ENCODE data around the gene NIP7. TPM values are rescaled to one million over a fixed set of nuclear protein-coding genes. Genes with fewer than 3 reads are reported as not detected.

The NIP7 gene
- total RNA-seq, 1 donor from 2014 or later: 42.4 TPM

DNA sequence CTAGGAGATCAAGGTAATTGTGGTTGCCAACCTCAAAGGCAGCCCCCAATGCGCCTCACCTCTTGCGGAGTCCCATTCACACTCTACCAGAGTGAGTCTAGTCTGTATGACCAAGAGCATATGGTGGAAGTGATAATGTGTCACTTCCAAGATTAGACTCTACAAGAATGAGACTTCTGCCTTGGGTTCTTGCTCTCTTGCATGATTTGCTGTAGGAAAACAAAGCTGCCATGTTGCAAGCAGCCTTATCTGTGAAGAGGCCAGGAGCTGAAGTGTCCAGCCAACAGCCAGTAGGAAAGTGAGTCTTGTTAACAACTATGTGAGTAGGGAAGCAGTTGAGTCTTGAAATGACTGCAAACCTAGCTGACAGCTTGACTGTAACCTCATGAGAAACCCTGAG lies 42.8 kb downstream of the NIP7 start:
- Mint-ChIP-seq H3K27me3 (no peaks in the 10 kb centered on the region), H3K4me1 (peaks cover 57% of the 10 kb centered on the region), H3K9me3 (no peaks in the 10 kb centered on the region), H3K27ac (peak overlapping the region; percentile 66), H3K36me3 (ENCODE audit: low read depth) (peaks cover 57% of the 10 kb centered on the region), H3K4me3 (no peak overlapping the region)
- TF ChIP-seq, protein P1, sequence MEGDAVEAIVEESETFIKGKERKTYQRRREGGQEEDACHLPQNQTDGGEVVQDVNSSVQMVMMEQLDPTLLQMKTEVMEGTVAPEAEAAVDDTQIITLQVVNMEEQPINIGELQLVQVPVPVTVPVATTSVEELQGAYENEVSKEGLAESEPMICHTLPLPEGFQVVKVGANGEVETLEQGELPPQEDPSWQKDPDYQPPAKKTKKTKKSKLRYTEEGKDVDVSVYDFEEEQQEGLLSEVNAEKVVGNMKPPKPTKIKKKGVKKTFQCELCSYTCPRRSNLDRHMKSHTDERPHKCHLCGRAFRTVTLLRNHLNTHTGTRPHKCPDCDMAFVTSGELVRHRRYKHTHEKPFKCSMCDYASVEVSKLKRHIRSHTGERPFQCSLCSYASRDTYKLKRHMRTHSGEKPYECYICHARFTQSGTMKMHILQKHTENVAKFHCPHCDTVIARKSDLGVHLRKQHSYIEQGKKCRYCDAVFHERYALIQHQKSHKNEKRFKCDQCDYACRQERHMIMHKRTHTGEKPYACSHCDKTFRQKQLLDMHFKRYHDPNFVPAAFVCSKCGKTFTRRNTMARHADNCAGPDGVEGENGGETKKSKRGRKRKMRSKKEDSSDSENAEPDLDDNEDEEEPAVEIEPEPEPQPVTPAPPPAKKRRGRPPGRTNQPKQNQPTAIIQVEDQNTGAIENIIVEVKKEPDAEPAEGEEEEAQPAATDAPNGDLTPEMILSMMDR (IDR thresholded peaks at IDR 0.05): no peak
- ChIA-PET POLR2A (interaction anchor here (1.5 kb wide), 1 partner anchor 182 kb away, joined by 4 read pairs; no protein-coding TSS in a partner anchor), CTCF (no interaction called here)
- ATAC-seq (ENCODE audit: low read depth) (no peak), DNase-seq (no peak)
- intact Hi-C loops (cut with micrococcal nuclease): loop anchor here (10.0 kb wide), 1 partner anchor 1578 kb away; the partner anchor contains the start of genes RANBP10 and TSNAXIP1

GRCh38 chr16:69384974-69385373 lies 45.4 kb downstream of the NIP7 start:
- ATAC-seq (ENCODE audit: low read depth) (no peak), DNase-seq (no peak)
- CTCF ChIA-PET: no interaction called here
- TF ChIP-seq, protein P1 (IDR thresholded peaks at IDR 0.05): no peak
- POLR2A ChIA-PET: interaction anchor here (1.1 to 1.5 kb wide), 7 partner anchors 11 to 369 kb away, joined by 3 to 8 read pairs (median 4); partner anchors contain the start of genes COG8, CYB5B, NOB1 and PDF
- no peaks in the 10 kb centered on the region for H3K9me3 Mint-ChIP-seq
- H3K27me3 Mint-ChIP-seq: no peaks in the 10 kb centered on the region
- peak overlapping the region; percentile 84 for H3K27ac Mint-ChIP-seq
- peak overlapping the region; percentile 90 for H3K4me3 Mint-ChIP-seq
- H3K36me3 Mint-ChIP-seq (ENCODE audit: low read depth): peaks cover 36% of the 10 kb centered on the region
- intact Hi-C loops (cut with micrococcal nuclease): loop anchor here (1.0 to 10.0 kb wide), 6 partner anchors 14 to 1580 kb away; partner anchors contain the start of genes CHTF8, CYB5B, PDF and RANBP10
- H3K4me1 Mint-ChIP-seq: peaks cover 43% of the 10 kb centered on the region

DNA sequence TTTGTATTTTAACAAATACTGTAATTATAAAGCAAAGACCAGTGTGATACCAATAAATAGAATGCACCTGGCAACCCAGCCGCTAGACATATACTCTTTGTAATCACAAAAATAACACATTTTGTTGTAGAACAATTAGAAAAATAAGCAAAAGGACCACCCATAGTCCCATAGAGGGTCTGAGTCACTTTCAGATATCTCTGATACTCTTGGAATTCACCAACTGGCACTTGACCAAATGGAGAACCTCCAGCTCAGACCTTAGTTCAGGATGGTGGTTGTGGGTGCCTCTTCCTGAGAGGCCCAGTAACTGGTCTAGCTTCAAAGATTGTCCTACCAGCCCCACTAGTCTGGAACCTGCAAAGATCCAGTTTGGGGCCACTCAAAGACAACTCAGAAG lies 47.0 kb downstream of the NIP7 start:
- Mint-ChIP-seq H3K36me3 (ENCODE audit: low read depth) (peaks cover 24% of the 10 kb centered on the region), H3K4me3 (peak overlapping the region; percentile 90), H3K4me1 (peaks cover 36% of the 10 kb centered on the region), H3K9me3 (no peaks in the 10 kb centered on the region), H3K27ac (peak overlapping the region; percentile 89), H3K27me3 (no peaks in the 10 kb centered on the region)
- DNase-seq (no peak), ATAC-seq (ENCODE audit: low read depth) (no peak)
- ChIA-PET CTCF (interaction anchor here (1.5 kb wide), 1 partner anchor 9 kb away, joined by 6 read pairs; no protein-coding TSS in a partner anchor), POLR2A (interaction anchor here (0.6 to 1.9 kb wide), 6 partner anchors 9 to 368 kb away, joined by 3 to 8 read pairs (median 4); partner anchors contain the start of gene NOB1)
- TF ChIP-seq, protein P1 (IDR thresholded peaks at IDR 0.05): no peak
- intact Hi-C loops (cut with micrococcal nuclease): loop anchor here (1.0 to 10.0 kb wide), 3 partner anchors 47 to 1582 kb away; partner anchors contain the start of genes CHTF8, COG8, NIP7 and RANBP10

Other genes with a start within 250 kb of the NIP7 start
- 0.71 and 0.82 TPM in 2 replicates for gene HAS3, start 234.1 kb upstream of the NIP7 start, total RNA-seq
- gene CHTF8, start 207.2 kb upstream of the NIP7 start, total RNA-seq: 134 and 143 TPM in 2 replicates
- gene UTP4, start 207.1 kb upstream of the NIP7 start, total RNA-seq: 53.5 and 55.3 TPM in 2 replicates
- gene SNTB2, start 152.6 kb upstream of the NIP7 start, total RNA-seq: 7.7 and 9.9 TPM in 2 replicates
- 34.2 and 41.7 TPM in 2 replicates for gene VPS4A, start 28.4 kb upstream of the NIP7 start, total RNA-seq
- gene PDF, start 9.2 kb upstream of the NIP7 start, total RNA-seq: 11.1 and 15.3 TPM in 2 replicates
- 40.5 and 45.4 TPM in 2 replicates for gene COG8, start 208 bp upstream of the NIP7 start, total RNA-seq
- 2.0 and 2.8 TPM in 2 replicates for gene TMED6, start 12.0 kb downstream of the NIP7 start, total RNA-seq
- 48.4 and 50.3 TPM in 2 replicates for gene TERF2, start 46.2 kb downstream of the NIP7 start, total RNA-seq
- gene CYB5B, start 84.8 kb downstream of the NIP7 start, total RNA-seq: 112 and 115 TPM in 2 replicates
- gene NFAT5, start 226.2 kb downstream of the NIP7 start, total RNA-seq: 39.9 and 48.3 TPM in 2 replicates